ENCODE results near the gene ANKFY1. TPM values are rescaled to one million over a fixed set of nuclear protein-coding genes. Genes with fewer than 3 reads are reported as not detected.

Gene ANKFY1, protein sequence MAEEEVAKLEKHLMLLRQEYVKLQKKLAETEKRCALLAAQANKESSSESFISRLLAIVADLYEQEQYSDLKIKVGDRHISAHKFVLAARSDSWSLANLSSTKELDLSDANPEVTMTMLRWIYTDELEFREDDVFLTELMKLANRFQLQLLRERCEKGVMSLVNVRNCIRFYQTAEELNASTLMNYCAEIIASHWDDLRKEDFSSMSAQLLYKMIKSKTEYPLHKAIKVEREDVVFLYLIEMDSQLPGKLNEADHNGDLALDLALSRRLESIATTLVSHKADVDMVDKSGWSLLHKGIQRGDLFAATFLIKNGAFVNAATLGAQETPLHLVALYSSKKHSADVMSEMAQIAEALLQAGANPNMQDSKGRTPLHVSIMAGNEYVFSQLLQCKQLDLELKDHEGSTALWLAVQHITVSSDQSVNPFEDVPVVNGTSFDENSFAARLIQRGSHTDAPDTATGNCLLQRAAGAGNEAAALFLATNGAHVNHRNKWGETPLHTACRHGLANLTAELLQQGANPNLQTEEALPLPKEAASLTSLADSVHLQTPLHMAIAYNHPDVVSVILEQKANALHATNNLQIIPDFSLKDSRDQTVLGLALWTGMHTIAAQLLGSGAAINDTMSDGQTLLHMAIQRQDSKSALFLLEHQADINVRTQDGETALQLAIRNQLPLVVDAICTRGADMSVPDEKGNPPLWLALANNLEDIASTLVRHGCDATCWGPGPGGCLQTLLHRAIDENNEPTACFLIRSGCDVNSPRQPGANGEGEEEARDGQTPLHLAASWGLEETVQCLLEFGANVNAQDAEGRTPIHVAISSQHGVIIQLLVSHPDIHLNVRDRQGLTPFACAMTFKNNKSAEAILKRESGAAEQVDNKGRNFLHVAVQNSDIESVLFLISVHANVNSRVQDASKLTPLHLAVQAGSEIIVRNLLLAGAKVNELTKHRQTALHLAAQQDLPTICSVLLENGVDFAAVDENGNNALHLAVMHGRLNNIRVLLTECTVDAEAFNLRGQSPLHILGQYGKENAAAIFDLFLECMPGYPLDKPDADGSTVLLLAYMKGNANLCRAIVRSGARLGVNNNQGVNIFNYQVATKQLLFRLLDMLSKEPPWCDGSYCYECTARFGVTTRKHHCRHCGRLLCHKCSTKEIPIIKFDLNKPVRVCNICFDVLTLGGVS
- total RNA-seq (2014; rRNA removed; shearing (Covaris generic)), result 13.6 and 15.4 TPM in 2 replicates

DNA sequence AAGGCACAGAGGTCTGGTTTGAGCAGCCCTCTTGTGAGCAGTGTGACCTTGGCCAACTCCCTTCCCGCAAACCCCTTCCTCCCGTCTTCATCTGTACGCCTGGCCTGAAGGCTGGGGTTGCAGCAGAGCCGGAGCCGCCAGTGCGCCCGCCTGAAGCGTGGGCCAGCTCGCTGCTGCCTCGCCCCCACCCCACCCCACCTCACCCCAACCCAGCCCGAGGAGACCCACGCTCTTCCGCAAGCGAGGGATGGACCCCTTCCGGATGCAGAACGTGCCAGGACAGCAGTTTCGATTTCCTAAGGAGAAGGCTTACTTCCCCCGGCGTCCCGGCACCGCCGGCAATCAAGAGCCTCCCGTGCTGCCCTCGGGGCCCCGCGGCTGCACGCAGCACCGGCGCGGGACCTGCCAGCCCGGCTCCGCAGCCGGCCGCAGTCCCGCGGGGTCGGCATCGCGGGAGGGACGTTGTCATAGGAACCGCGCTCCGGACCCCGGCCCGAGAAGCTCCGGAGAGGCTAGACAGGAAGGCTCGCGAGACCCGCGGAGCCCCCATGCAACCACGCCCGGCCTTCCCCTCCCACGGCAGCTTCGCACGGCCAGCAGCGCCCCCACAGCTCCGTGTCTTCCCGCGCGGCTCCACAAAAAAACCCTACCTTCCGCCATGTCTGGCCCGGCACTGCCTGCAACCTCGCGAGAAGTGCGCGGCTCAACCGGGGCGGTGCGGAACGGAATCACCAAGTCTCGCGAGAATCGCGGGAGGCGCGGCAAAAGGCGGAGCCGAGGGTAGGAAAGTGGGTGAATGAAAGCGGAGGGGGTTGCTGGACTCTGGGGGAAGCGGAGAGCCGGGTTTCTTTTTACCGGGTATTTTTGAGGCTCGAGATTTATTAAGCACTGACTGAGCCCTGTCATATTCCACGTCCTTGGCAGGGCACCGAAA lies at the start of gene ANKFY1:
Gene ANKFY1 (minus strand): TSS at position 698 of the 934 bp plus-strand sequence. CDS start 38 bp downstream, at position 660.
- DNase-seq (ENCODE audit: low spot score), result peak; percentile 86

DNA sequence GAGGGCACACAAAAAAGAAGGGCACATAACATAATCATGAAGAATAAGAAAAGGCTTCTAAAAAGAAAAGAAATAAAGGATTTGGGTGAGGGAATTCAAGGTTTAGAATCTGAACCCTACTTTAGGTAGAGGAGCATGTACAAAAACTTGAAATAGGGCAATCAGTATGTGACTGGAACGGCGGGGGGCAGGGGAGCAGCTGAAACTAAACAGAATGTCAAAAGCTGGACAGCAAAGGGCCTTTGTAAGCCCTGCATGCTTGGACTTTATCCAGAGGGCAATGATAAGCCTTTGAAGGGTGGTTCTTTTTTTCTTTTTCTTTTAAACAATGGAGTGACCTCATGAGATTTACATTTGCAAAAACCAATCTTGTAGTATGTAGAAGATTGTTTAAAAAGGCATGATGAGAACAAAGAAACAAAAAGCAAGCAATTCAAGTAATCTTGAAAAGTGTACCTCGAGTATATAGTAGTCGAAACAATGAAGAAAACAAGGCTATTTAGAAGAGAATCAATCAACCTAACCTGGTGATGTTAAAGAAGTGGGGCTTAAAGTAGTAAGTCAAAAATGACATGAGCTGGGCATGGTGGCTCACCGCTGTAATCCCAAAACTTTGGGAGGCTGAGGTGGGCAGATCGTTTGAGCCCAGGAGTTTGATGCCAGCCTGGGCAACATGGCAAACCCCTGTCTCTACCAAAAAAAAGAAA lies 46.7 kb upstream of the ANKFY1 start:
- DNase-seq (ENCODE audit: low spot score), result no peak

DNA sequence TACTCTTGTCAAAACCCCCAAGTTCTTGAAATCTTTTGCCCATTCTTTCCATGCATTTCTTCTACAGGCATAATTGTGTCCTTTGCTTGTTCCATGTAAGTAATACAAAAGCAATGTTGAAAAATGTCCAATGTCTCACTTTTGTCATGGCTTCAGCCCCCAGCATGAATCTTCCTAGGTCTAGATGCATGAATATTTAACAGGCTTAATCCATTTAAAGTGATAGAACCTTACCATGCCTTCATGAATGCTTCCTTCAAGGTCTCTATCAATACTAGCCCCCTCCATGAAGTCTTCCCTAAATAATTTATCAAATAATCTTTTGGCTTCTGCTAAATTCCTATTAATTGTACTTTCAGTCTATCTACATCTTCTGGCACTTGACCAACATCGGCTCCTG lies 46.1 kb upstream of the ANKFY1 start:
- DNase-seq (ENCODE audit: low spot score), result no peak

DNA sequence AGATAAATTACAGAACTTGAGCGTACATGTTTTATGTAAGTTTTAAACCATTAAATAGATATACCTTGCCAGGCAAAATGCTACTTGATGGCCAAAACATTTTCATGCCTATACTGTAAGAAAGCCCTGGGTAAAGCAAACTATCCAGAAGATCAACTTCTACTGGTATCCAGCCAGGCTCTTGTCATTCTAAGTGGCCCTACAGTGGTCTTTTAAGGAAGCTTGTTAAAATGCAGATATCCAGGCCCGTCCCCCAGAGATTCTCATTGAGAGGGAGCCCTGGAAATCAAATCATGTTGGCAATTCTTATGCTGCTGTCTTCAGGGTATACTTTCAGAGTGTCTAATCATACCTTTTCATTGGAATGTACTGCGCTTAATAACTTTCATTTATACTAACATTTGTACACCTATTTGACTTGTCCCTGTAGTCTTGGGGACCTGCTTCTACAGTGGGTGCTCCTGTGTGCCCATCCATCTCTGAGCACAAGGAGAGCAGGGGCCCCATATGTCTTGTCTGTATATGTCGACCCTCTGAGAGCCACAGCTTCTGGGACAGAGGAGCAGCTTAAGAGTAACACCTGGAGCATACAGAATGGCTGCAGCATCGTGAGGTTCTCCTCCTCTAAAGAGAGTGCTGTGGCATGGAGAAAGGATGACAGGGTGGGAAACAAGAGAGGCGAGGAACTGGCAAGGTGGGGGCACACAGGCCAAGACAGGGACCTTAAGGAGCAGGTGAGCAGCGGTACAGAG lies 43.6 kb upstream of the ANKFY1 start:
- DNase-seq (ENCODE audit: low spot score), result no peak

DNA sequence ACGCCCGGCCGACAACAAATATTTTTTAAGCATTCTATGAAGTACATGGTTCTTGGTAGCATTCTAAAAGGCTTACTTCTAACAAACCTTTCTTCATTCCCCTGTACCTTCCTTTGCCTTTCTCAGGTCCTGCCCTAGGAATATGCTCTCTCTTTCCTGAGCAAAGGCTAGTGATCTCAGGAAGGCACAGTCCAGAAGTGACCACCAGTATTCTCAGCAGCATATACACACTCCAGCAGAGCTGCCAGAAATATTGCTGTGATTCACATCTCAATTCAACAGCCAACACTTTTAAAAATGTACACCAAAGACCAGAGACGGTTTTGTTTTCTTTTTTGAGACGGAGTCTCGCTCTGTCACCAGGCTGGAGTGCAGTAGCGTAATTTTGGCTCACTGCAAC lies 41.4 kb upstream of the ANKFY1 start:
- no peak for DNase-seq (ENCODE audit: low spot score)

DNA sequence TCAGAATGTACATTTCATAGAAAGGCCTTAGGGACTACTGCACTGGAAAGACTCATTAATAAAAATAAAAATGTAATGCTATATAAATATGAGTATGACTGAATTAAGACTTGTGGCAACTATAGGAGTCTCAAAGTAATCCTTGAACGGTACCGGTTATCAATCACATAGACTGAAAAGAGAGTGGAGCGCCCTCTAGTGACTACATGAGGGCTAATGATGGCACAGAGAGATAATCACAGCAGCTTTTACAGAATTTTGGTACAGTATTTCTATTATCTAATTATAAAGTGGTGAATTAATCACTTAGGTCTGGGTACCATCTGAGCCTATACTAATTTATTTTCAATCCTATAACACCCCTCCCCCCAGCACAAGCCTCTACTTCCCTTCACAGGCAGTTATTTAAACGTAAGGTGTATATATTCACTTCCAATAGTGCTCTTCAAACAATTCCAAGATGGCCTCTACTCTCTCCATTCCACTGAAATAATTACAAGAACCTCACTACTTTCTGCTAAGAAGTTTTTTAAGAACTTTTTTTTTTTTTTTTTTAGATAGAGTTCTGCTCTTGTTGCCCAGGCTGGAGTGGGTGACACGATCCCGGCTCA lies 40.7 kb upstream of the ANKFY1 start:
- peak; percentile 64 for DNase-seq (ENCODE audit: low spot score)

DNA sequence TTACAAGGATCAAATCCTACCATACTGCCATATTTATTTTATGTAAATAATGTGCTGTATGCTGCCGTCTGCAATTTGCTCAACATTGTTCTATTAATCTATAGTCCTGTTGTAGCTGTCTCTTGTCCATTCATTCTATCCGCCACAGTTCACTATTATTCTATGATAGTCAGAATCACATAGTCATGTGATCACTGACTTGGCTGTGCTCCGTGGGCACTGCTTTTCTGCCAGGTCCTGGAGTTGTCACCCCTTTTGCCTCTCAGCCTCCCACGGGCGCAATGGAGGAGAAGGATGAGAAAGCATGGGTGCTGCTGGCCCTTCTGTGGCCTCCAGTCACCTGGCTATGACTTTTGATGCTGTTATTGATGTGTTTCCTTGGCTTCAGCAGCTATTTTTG lies 37.3 kb upstream of the ANKFY1 start:
- DNase-seq (ENCODE audit: low spot score), result no peak

DNA sequence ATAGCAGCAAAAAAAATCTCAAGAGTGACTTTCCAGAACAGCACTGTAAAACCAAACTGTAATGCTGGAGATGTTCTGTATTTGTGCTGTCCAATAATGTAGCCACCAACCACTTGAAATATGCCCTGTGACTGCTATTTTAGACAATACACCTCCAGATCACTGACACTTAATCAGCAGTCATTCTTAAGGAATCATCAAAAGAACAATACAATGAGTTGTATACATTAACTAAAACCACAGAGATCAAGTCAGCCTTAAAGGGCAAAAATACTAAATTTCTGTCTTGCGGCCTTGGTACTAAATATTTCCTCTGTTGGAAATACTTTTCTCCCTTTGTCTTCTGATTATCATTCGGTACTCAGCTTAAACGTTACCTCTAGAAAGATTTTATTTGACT lies 33.6 kb upstream of the ANKFY1 start:
- DNase-seq (ENCODE audit: low spot score), result no peak

DNA sequence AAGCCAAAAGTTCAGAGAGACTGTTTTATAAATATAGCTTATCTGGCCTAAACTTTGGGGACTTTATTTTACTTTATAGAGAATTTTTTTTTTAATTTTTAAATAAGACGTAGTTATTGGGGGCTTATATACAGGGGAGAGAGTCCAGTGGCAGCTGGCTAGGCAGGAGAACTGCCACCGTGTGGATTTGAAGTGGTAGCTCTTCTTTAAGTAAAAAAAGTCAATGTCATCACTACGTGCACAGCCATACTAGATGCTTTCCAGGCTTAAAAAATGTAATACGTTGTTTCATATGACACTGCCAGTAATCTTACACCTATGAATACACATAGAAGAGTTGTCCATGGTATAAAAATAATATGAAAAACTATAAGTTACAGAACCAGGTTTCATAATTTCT lies 31.9 kb upstream of the ANKFY1 start:
- no peak for DNase-seq (ENCODE audit: low spot score)

DNA sequence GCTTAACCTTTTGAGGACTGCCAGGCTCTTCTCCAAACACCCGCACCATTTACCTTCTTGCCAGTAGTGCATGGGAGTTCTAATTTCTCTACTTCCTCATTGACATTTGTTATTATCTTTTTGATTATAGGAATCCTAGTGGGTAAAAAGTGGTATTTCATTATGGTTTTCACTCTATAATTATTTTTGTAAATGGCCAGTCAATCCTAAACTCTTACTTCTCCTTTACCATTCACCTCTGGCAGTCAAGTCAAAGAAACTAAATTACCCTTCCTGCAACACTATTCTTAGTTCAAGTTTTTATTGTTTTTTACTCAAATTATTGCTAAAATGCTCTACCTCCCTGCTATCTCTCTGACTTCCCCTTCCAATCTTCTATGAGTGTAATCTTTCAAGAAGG lies 29.8 kb upstream of the ANKFY1 start:
- DNase-seq (ENCODE audit: low spot score), result no peak

DNA sequence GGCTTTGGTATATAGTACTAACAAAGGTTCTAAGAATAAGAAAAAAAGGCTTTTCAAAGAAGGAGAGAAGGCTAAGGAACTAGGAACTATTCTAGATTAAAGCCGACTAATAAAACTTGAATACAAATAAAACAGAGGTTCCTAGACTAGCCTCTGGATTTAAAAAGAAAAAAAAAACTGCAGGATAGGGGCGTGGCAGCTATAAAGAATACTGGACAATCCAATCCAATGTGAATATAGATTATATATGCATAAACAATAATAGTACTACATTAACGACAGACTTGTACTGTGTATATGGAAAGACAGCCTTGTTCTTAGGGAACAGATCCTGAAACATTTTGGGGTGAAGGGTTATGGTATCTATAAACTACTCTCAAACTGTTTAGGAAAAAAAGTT lies 23.9 kb upstream of the ANKFY1 start:
- no peak for DNase-seq (ENCODE audit: low spot score)

DNA sequence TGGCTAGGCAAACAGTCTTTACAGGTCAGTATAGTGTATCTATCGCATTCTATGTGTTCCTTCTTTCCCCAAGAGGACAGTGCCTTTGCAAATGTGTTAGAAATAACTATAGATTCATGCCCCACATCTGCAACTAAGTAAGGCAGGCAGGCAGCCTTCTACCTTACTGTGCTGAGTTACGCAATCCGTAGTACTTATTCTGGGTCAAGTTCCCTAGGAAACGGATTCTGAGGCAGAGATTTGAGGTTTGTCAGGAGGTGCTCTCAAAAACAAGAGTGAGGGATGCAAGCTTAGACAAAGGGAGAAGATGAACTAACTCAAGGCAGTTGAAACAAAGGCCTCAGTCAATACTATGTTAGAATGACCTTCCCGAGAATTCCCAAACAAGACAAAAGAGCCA lies 12.7 kb upstream of the ANKFY1 start:
- no peak for DNase-seq (ENCODE audit: low spot score)

DNA sequence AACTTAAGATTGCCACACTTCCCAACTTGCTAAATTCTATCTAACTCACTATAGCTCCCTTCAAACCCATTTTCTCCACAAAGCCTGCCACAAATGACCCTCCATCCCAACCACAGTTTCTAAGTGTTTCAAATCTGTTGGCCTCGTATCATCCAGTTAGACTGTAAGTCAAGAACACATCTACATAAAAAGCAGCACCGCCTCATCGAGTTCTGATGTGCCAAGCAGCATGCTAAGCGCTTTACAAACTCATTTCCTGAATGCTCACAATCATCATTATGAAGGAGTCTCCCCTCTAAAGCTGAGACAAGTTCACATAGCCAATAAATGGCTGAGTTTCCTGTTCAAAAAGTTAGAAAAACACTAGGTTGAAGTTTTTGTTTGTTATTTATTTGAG lies 9.2 kb upstream of the ANKFY1 start:
- no peak for DNase-seq (ENCODE audit: low spot score)

DNA sequence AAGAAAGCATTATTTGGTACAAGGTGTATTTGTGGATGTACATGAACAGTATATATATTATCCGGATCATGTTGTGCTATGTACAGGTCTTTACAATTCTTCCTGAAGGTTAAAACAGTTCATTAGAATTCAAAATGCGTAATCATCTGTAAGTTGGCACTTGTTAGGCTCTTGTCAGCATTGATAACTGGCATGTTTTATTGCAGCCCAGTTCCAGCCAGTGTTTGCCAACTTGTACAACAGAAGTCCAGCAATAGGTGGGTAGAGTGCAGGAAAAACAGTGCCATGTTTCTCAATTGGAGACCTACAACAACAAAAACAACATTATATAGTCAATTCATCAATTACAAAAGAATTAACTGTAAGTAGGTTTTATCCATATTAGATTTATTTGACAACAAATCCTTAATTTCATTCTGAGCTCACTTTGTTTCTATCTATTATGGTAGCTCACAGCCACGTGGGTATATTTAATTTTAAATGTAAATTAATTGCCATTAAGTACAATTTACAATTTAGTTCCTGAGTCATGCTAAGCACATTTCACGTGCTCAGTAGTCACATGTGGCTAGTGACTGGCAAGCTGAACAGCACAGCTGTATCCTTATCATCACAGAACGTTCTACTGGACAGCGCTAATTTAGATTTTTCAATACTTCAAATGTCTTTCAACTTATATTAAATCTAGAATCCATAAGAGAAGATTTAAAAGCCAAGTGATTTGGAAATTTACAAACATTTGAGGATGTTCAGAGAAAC lies 8.6 kb upstream of the ANKFY1 start:
- no peak for DNase-seq (ENCODE audit: low spot score)

DNA sequence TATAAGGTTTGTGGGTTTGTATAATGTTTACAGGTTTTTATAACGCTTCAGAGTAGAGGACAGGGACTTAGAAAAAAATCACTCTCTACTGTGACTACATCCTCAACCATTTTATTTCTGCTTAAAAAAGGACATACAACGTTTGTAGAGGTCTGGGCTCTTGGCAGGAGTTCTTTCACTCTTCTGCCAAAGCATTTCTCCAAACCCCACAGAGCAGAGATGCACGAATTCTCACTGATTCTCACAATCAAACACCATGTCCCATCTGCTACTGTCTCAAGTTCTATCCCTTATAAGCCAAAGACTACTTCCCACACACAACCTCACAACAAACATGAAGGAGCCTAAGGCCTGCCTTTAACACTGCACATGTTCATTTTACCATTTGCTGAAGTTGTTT lies 7.0 kb upstream of the ANKFY1 start:
- no peak for DNase-seq (ENCODE audit: low spot score)

DNA sequence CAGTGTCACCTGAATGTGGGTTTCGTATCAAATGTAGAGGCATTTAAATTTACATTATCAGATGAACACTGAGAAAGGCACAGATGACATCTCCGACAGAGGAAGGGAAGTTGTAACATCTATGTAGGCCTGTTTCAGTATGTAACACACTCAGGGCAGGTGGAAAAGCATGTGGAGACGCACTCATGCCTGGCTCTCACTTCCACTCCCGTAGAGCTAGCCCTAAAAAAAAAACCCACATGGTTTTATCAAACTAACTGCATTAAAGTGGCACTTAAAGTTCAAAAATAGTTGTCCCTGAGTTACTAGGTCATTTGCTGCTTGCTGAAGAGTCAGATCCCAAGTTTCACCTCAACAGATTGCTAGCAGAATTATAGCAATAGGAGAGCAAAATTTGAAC lies 6.1 kb upstream of the ANKFY1 start:
- DNase-seq (ENCODE audit: low spot score), result no peak

DNA sequence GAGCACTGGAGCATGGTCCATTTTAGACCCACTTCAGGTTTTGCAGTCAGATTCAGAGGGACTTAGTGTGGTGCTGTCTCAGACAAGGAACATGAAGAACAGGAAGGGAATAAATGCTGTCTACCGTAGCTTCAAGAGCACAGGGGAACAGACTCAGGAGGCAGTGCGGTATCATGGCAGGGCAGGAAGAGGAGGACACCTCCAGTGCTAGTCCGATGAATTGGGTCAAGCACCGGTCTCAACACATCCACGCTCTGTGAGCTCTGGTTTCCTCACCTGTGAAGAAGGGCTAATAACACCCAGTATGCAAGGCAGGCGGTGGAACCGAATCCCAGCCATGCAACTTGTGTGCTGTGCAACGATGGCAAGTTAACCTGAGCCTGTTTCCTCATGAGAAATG lies 3.6 kb upstream of the ANKFY1 start:
- DNase-seq (ENCODE audit: low spot score), result no peak

DNA sequence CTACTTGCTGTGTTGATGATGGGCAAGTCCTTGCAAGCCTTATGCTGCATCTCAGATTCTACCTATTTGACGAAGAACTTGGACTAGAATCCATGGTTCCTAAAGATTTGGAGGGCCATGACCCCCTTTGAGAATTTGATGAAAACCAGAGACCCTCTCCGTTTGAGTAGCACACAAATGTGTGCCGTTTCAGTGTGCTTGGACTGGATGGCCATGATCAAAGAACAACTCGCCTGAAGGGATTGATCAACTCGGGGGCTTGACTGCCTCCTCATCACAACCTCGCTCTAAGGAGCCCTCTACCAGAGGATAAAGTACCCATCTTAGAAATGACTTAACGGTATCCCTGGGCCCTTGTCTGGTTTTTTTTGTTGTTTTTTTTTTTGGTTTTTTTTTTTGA lies 2.8 kb upstream of the ANKFY1 start:
- no peak for DNase-seq (ENCODE audit: low spot score)

Data from HT-29 (cell line).